Left hindlimb (tissue), 1 donor: ENCODE data around the gene NUTM2E.
"Not testable (repeated sequence)": the region's sequence is repeated elsewhere in the genome, so short reads cannot be mapped to it uniquely, and the experiment has no call there.

ENCODE experiments used
- DNase-seq: peaks from one replicate; pipeline ENCODE4 v3.0.0-alpha.2; 2018

Gene NUTM2E

GRCh38 chr10:79866903-79867551 is 40.5 kb downstream of the NUTM2E start:
- DNase-seq, result not testable (repeated sequence)

DNA sequence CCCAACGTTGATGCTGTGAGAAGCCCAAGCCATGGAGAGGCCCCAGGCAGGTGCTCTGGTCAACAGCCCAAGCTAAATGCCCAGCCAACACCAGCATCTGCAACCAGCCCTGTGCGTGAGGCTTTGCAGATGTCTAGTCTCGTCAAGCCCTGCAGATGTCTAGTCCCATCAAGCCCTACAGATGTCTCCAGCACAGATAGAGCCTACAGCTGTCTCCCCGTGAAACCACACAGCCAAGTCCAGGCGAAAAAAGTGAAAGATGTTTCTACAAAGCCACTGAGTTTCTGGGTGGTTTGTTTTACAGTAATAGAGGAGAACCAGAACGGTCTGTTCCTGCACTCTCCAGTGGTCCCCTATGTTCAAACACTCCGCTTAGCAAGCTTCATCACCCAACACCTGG is 41.5 kb downstream of the NUTM2E start:
- DNase-seq, result not testable (repeated sequence)

GRCh38 chr10:79869439-79870097 is 43.0 kb downstream of the NUTM2E start:
- DNase-seq, result not testable (repeated sequence)

- not testable (repeated sequence) for DNase-seq
Observed at GRCh38 chr10:79871729-79872128, 45.2 kb downstream of the NUTM2E start.
